Mammary epithelial cell (primary cell): ENCODE measurements around the gene UTP11.

Source experiments
- EZH2 ChIP-seq: IDR thresholded peaks from 2 replicates; pipeline ENCODE4 v1.6.1; 2012; ENCODE audit warnings: low read length, inconsistent platforms, borderline replicate concordance
- TF ChIP-seq, protein P1 (sequence below), 2 donors: IDR thresholded peaks in 1 of 2; conservative IDR thresholded peaks in 1 of 2; 2 replicates each; pipeline ENCODE4 v1.5.1; 2011 to 2012; ENCODE audit warnings: inconsistent platforms in 2 of 2, low read length in 2 of 2, mild to moderate bottlenecking in 2 of 2, control low read depth in 1 of 2, low read depth in 1 of 2; ENCODE audit not compliant: insufficient read depth in 1 of 2; ENCODE audit errors: extremely low read depth in 1 of 2

DNA sequence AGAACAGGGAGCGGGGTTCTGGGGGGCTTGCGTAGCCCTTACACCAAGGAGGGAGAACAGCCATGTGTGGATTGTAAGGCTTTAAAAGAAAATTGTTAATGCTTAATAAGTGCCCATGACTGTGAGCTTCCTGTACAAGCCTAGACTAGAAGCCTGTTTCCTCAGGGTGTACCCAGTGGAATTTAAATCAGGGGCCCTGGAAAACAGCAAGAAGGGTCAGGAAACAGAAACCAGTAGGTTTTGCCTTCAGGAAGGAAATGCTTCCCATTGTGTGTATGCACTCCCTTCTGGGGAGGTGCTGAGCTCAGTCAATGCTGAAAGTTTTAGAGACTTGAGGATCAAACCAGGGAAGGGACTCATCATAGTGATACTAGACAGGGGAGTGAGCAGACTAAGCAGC lies 12.7 kb downstream of the UTP11 start:
- TF ChIP-seq, protein P1, sequence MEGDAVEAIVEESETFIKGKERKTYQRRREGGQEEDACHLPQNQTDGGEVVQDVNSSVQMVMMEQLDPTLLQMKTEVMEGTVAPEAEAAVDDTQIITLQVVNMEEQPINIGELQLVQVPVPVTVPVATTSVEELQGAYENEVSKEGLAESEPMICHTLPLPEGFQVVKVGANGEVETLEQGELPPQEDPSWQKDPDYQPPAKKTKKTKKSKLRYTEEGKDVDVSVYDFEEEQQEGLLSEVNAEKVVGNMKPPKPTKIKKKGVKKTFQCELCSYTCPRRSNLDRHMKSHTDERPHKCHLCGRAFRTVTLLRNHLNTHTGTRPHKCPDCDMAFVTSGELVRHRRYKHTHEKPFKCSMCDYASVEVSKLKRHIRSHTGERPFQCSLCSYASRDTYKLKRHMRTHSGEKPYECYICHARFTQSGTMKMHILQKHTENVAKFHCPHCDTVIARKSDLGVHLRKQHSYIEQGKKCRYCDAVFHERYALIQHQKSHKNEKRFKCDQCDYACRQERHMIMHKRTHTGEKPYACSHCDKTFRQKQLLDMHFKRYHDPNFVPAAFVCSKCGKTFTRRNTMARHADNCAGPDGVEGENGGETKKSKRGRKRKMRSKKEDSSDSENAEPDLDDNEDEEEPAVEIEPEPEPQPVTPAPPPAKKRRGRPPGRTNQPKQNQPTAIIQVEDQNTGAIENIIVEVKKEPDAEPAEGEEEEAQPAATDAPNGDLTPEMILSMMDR (conservative IDR thresholded peaks at IDR 0.05 in 1 of 2, IDR thresholded peaks at IDR 0.05 in 1 of 2; ENCODE audit: extremely low read depth in 1 of 2, insufficient read depth in 1 of 2, low read depth in 1 of 2, low read length in 2 of 2), result no peak
- TF ChIP-seq EZH2, result no peak
